PFSK-1 (cell line): ENCODE results near the gene VPS13D.

Experiments
- FOXP2 ChIP-seq: optimal IDR thresholded peaks from 2 replicates; pipeline ENCODE3; 2011; ENCODE audit warnings: borderline replicate concordance, control low read depth, inconsistent platforms; ENCODE audit not compliant: insufficient read depth; ENCODE audit errors: extremely low read length, extremely low read depth
- POLR2AphosphoS5 ChIP-seq: IDR thresholded peaks from 2 replicates; pipeline ENCODE4 v1.6.1; 2012; ENCODE audit warnings: low read depth, mild to moderate bottlenecking, control low read depth, low read length, moderate library complexity
- SIN3A ChIP-seq: IDR thresholded peaks from 2 replicates; pipeline ENCODE4 v1.6.1; 2012; ENCODE audit warnings: mild to moderate bottlenecking, low read length, moderate library complexity, borderline replicate concordance; ENCODE audit not compliant: insufficient read depth
- TAF1 ChIP-seq: IDR thresholded peaks from 2 replicates; pipeline ENCODE4 v1.6.1; 2012; ENCODE audit warnings: low read length, control low read depth, borderline replicate concordance; ENCODE audit not compliant: insufficient read depth
- TF ChIP-seq, protein P1 (sequence below), 2 experiments: IDR thresholded peaks; 2 replicates each; pipeline versions ENCODE4 v1.6.1 to v1.8.0; 2011 to 2012; ENCODE audit warnings: low read depth in 2 of 2, low read length in 2 of 2, control low read depth in 1 of 2, inconsistent platforms in 1 of 2, mild to moderate bottlenecking in 1 of 2, moderate library complexity in 1 of 2; ENCODE audit not compliant: insufficient read depth in 1 of 2

DNA sequence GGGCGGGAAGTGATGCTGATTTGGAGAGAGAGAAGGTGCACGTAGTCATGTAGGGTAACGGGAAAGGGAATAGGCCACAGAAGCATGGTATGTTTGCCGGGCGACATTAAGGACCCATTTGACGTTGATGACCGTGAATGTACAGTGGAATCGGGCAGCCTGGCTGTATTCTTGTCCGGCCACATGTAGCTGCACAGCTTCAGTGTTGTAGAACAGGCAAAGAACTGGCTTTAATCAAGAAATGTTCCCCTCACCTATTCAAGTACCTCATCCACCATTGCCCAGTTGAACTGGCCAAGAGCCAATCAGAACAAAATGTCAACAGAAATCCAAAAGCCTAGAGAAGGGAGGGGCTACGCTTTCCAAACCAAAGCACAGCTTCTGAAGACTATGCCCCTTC lies 283.4 kb downstream of the VPS13D start:
- no peak for TF ChIP-seq TAF1
- no peak for TF ChIP-seq FOXP2
- TF ChIP-seq POLR2AphosphoS5, result no peak
- no peak for TF ChIP-seq SIN3A
- TF ChIP-seq, protein P1, sequence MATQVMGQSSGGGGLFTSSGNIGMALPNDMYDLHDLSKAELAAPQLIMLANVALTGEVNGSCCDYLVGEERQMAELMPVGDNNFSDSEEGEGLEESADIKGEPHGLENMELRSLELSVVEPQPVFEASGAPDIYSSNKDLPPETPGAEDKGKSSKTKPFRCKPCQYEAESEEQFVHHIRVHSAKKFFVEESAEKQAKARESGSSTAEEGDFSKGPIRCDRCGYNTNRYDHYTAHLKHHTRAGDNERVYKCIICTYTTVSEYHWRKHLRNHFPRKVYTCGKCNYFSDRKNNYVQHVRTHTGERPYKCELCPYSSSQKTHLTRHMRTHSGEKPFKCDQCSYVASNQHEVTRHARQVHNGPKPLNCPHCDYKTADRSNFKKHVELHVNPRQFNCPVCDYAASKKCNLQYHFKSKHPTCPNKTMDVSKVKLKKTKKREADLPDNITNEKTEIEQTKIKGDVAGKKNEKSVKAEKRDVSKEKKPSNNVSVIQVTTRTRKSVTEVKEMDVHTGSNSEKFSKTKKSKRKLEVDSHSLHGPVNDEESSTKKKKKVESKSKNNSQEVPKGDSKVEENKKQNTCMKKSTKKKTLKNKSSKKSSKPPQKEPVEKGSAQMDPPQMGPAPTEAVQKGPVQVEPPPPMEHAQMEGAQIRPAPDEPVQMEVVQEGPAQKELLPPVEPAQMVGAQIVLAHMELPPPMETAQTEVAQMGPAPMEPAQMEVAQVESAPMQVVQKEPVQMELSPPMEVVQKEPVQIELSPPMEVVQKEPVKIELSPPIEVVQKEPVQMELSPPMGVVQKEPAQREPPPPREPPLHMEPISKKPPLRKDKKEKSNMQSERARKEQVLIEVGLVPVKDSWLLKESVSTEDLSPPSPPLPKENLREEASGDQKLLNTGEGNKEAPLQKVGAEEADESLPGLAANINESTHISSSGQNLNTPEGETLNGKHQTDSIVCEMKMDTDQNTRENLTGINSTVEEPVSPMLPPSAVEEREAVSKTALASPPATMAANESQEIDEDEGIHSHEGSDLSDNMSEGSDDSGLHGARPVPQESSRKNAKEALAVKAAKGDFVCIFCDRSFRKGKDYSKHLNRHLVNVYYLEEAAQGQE (IDR thresholded peaks at IDR 0.05; ENCODE audit: insufficient read depth in 1 of 2, low read depth in 2 of 2, low read length in 2 of 2), result no peak
